B cell (primary cell): Measurements from ENCODE around the gene FMNL2.

Source experiments
- CTCF ChIP-seq: fragments of 200-600 bp; IDR thresholded peaks from one replicate; pipeline ENCODE4 v1.8.0; 2022; ENCODE audit warnings: antibody characterized with exemption, mild to moderate bottlenecking
- EZH2 ChIP-seq: IDR thresholded peaks from 2 replicates; pipeline ENCODE4 v1.6.1; 2012; ENCODE audit warnings: borderline replicate concordance, low read depth, mild to moderate bottlenecking, moderate library complexity, low read length; ENCODE audit not compliant: insufficient read depth, poor library complexity, severe bottlenecking

GRCh38 chr2:152385650-152386049 is 50.7 kb downstream of the FMNL2 start:
- TF ChIP-seq CTCF (no peak), EZH2 (no peak)
